ENCODE data around the gene ARHGEF4.

DNA sequence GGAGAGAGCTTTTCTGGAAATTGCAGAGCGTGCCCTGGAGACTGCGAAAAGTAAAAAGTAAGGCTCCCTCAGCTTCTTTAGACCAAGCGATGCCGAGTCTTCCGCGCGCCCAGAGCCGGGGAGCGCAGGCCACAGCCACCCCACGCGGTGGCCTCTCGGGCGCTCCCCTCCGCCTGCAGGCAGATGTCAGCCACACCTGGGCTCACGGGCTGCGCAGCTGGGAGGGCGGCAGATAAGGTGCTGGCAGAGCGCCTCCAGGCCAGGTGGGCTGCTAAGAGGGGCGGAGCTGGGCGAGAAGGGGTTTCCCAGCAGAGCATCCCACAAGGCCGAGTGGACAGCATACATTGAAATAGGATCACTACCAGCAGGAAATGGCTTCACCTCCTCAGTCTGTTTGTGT lies 81.7 kb downstream of the ARHGEF4 start:
- TF ChIP-seq POLR2A (IDR thresholded peaks at IDR 0.05) (no peak), POLR2AphosphoS5 (IDR thresholded peaks at IDR 0.05) (no peak)
- TF ChIP-seq, protein P1, sequence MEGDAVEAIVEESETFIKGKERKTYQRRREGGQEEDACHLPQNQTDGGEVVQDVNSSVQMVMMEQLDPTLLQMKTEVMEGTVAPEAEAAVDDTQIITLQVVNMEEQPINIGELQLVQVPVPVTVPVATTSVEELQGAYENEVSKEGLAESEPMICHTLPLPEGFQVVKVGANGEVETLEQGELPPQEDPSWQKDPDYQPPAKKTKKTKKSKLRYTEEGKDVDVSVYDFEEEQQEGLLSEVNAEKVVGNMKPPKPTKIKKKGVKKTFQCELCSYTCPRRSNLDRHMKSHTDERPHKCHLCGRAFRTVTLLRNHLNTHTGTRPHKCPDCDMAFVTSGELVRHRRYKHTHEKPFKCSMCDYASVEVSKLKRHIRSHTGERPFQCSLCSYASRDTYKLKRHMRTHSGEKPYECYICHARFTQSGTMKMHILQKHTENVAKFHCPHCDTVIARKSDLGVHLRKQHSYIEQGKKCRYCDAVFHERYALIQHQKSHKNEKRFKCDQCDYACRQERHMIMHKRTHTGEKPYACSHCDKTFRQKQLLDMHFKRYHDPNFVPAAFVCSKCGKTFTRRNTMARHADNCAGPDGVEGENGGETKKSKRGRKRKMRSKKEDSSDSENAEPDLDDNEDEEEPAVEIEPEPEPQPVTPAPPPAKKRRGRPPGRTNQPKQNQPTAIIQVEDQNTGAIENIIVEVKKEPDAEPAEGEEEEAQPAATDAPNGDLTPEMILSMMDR (IDR thresholded peaks at IDR 0.05), result no peak

All from sigmoid colon (tissue), 4 donors.